ENCODE data around the gene PGAM2. TPM values are rescaled to one million over a fixed set of nuclear protein-coding genes. Genes with fewer than 3 reads are reported as not detected.
A peak's percentile ranks its signal among the peaks of the same experiment; 100 is the strongest.

The PGAM2 gene
- not detected for polyA plus RNA-seq

GRCh38 chr7:44065431-44066110, at the start of gene PGAM2:
Gene PGAM2 (minus strand): TSS chr7:44065567. CDS start chr7:44065529, 38 bp downstream.
- peak within 1 kb of the TSS; percentile 53 to 82 (median 79) for H3K27ac Mint-ChIP-seq
- H3K27me3 Mint-ChIP-seq = no peaks in the 10 kb centered on the region
- no peaks in the 10 kb centered on the region for H3K9me3 Mint-ChIP-seq
- H3K4me1 Mint-ChIP-seq = peaks cover 16 to 39% (median 38%) of the 10 kb centered on the region in 3 donors
- H3K4me3 Mint-ChIP-seq = peak within 1 kb of the TSS in 3 of 4 donors; percentile 16 to 82 (median 63)
- H3K36me3 Mint-ChIP-seq = no peaks in the 10 kb centered on the region

GRCh38 chr7:44114586-44115310, 49.4 kb upstream of the PGAM2 start:
- Mint-ChIP-seq H3K4me3 (peak overlapping the region in 1 of 4 donors; percentile 67), H3K4me1 (peaks cover 0 to 5% (median 4%) of the 10 kb centered on the region in 3 donors), H3K27me3 (peaks cover 4% of the 10 kb centered on the region), H3K36me3 (peaks cover 3% of the 10 kb centered on the region), H3K9me3 (no peaks in the 10 kb centered on the region), H3K27ac (peak overlapping the region in 1 of 3 donors; percentile 50)

DNA sequence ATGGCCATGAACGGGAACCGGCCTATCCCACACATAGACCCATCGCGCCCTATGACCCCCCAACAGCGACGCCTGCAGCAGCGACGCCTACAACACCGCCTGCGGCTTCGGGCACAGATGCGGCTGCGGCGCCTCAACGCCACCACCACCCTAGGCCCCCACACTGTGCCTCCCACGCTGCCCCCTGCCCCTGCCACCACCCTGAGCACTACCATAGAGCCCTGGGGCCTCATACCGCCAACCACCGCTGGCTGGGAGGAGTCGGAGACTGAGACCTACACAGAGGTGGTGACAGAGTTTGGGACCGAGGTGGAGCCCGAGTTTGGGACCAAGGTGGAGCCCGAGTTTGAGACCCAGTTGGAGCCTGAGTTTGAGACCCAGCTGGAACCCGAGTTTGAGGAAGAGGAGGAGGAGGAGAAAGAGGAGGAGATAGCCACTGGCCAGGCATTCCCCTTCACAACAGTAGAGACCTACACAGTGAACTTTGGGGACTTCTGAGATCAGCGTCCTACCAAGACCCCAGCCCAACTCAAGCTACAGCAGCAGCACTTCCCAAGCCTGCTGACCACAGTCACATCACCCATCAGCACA, 48.5 kb upstream of the PGAM2 start:
- no peak overlapping the region for H3K4me3 Mint-ChIP-seq
- peaks cover 2% of the 10 kb centered on the region for H3K36me3 Mint-ChIP-seq
- H3K27ac Mint-ChIP-seq = no peak overlapping the region
- H3K9me3 Mint-ChIP-seq = no peaks in the 10 kb centered on the region
- peaks cover 4% of the 10 kb centered on the region for H3K27me3 Mint-ChIP-seq
- H3K4me1 Mint-ChIP-seq = no peaks in the 10 kb centered on the region

DNA sequence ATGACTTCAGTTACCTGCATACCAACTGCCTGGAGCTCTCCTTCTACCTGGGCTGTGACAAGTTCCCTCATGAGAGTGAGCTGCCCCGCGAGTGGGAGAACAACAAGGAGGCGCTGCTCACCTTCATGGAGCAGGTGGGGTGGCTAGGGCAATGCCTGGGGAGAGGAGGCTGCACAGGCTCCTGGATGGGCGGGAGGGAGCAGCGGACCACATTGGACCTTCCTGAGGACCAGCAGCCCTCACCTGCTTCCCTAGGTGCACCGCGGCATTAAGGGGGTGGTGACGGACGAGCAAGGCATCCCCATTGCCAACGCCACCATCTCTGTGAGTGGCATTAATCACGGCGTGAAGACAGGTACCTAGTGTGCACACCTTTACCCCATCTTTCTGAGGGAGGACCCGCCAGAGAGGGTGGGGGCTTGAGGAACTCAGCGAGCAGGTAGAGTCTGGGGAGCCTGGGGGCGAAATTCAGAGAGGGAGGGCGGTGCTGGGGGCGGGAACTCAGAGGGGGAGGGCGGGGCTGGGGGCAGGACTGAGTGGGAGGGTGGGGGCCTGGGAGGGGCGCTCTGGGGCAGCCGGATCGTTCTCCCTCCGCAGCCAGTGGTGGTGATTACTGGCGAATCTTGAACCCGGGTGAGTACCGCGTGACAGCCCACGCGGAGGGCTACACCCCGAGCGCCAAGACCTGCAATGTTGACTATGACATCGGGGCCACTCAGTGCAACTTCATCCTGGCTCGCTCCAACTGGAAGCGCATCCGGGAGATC, 47.8 kb upstream of the PGAM2 start:
- Mint-ChIP-seq H3K36me3 (no peaks in the 10 kb centered on the region), H3K9me3 (no peaks in the 10 kb centered on the region), H3K4me3 (no peak overlapping the region), H3K4me1 (no peaks in the 10 kb centered on the region), H3K27me3 (peaks cover 4% of the 10 kb centered on the region), H3K27ac (peak overlapping the region in 1 of 3 donors; percentile 6)

- Mint-ChIP-seq H3K36me3 (no peaks in the 10 kb centered on the region), H3K4me1 (no peaks in the 10 kb centered on the region), H3K4me3 (no peak overlapping the region), H3K9me3 (no peaks in the 10 kb centered on the region), H3K27me3 (peaks cover 4% of the 10 kb centered on the region), H3K27ac (no peak overlapping the region)
Observed at GRCh38 chr7:44112231-44112996, 47.0 kb upstream of the PGAM2 start.

- H3K9me3 Mint-ChIP-seq = no peaks in the 10 kb centered on the region
- H3K4me3 Mint-ChIP-seq = no peak overlapping the region
- no peaks in the 10 kb centered on the region for H3K4me1 Mint-ChIP-seq
- H3K36me3 Mint-ChIP-seq = no peaks in the 10 kb centered on the region
- H3K27ac Mint-ChIP-seq = no peak overlapping the region
- H3K27me3 Mint-ChIP-seq = peaks cover 4% of the 10 kb centered on the region
Observed at GRCh38 chr7:44111761-44112160, 46.4 kb upstream of the PGAM2 start.

- peaks cover under 1 to 1% (median under 1%) of the 10 kb centered on the region in 3 donors for H3K4me1 Mint-ChIP-seq
- peaks cover 4% of the 10 kb centered on the region for H3K27me3 Mint-ChIP-seq
- no peak overlapping the region for H3K4me3 Mint-ChIP-seq
- peaks cover 1% of the 10 kb centered on the region for H3K36me3 Mint-ChIP-seq
- no peaks in the 10 kb centered on the region for H3K9me3 Mint-ChIP-seq
- H3K27ac Mint-ChIP-seq = no peak overlapping the region
Observed at GRCh38 chr7:44110719-44111635, 45.6 kb upstream of the PGAM2 start.

- Mint-ChIP-seq H3K4me1 (peaks cover 6 to 9% (median 8%) of the 10 kb centered on the region in 3 donors), H3K9me3 (no peaks in the 10 kb centered on the region), H3K36me3 (peaks cover 1% of the 10 kb centered on the region), H3K4me3 (no peak overlapping the region), H3K27ac (no peak overlapping the region), H3K27me3 (peaks cover 13% of the 10 kb centered on the region)
Observed at GRCh38 chr7:44109991-44110390, 44.6 kb upstream of the PGAM2 start.

- Mint-ChIP-seq H3K9me3 (no peaks in the 10 kb centered on the region), H3K27me3 (peaks cover 13% of the 10 kb centered on the region), H3K4me3 (no peak overlapping the region)
Observed at GRCh38 chr7:44108768-44109750, 43.7 kb upstream of the PGAM2 start.

DNA sequence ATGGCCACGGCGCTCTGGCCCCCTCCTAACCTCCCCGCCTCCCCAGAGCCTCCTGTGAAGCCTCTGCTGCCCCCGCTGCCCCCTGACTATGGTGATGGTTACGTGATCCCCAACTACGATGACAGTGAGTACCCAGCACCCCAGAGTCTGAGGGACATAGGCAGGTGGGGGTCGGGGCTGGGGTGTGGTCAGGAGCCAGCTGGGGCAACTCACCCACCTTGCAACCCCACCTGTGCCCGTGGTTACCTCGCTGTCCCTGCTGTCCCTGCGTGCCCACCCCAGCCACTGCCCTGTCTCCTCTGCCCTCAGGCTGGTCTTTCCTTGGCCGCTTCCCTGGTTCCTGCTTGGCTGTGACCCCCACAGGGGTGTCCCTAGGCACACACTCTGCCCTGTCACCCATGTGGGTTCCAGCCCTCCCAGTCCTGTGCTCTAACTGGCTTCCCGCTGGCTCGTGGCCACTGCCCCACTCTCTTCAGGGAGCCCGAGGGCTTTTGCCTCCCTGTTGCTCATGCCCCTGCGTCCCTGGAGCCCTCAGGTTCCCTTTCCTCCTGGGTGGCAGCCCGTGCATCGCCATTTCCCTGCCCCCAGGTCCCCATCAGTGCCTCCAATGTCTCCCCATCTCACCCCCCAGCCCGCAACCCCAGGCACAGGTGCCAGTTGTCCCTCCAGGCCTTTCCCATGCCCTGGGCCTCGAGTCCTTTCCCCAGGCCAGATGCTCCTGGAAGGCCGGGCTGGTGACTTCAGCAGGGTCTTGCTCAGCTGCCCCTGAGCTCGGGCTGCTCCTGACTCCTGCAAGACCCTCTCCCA, 42.8 kb upstream of the PGAM2 start:
- Mint-ChIP-seq H3K27me3 (peaks cover 13% of the 10 kb centered on the region), H3K9me3 (no peaks in the 10 kb centered on the region), H3K27ac (no peak overlapping the region), H3K36me3 (peaks cover 1% of the 10 kb centered on the region), H3K4me1 (peaks cover 6 to 9% (median 8%) of the 10 kb centered on the region in 3 donors), H3K4me3 (peak overlapping the region in 1 of 4 donors; percentile 21)

More at GRCh38 chr7:44108768-44109750, 43.7 kb upstream of the PGAM2 start:
- Mint-ChIP-seq H3K36me3 (peaks cover 1% of the 10 kb centered on the region), H3K27ac (no peak overlapping the region), H3K4me1 (peaks cover 6 to 9% (median 8%) of the 10 kb centered on the region in 3 donors)

- Mint-ChIP-seq H3K4me1 (peaks cover 7 to 9% (median 8%) of the 10 kb centered on the region in 3 donors), H3K36me3 (peaks cover 1% of the 10 kb centered on the region), H3K4me3 (no peak overlapping the region)
Observed at GRCh38 chr7:44107116-44107960, 42.0 kb upstream of the PGAM2 start.

More at GRCh38 chr7:44107116-44107960, 42.0 kb upstream of the PGAM2 start:
- Mint-ChIP-seq H3K27ac (no peak overlapping the region), H3K9me3 (no peaks in the 10 kb centered on the region), H3K27me3 (peaks cover 14% of the 10 kb centered on the region)

Measured in IgD-negative memory B cell (primary cell).